Measurements from ENCODE around the gene NADK. TPM values are rescaled to one million over a fixed set of nuclear protein-coding genes. Genes with fewer than 3 reads are reported as not detected.

NADK gene
- total and polyA plus RNA-seq, 2 of the 13 experiments (the other 11 are each of a cell fraction or from before 2014, with no cell fraction given): 56.6 to 60.1 TPM

DNA sequence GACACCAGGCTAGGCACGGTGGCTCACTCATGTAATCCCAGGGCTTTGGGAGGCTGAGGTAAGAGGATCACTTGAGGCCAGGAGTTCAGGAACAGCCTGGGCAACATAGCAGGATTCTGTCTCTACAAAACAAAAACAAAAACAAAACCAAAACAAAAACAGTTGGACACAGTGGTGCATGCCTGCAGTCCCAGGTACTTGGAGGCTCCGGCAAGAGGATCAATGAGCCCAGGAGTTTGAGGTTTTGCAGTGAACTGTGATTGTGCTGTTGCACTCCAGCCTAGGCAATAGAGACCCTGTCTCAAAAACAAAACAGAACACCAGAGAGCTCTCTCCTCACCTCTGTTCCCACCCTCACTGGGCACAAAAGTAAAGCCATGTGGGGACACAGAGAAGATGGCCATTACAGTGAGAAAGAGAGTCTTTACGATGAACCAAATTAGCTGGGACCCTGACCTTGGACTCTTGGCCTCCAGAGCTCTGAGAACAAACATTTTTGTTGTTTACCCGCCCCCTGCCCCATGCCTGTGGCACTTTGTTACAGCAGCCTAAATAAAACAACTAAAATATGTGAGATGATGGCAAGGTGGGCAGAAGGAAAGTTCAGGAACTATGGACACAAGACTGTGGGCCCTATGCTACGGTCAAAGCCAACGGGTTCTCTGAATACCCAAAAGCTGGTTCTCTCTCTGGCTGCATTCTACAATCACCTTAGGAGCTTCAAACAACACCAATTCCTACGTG is 9.8 kb downstream of the NADK start (continued):
- TF ChIP-seq, protein P1, sequence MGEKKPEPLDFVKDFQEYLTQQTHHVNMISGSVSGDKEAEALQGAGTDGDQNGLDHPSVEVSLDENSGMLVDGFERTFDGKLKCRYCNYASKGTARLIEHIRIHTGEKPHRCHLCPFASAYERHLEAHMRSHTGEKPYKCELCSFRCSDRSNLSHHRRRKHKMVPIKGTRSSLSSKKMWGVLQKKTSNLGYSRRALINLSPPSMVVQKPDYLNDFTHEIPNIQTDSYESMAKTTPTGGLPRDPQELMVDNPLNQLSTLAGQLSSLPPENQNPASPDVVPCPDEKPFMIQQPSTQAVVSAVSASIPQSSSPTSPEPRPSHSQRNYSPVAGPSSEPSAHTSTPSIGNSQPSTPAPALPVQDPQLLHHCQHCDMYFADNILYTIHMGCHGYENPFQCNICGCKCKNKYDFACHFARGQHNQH (CRISPR knock-in tag; IDR thresholded peaks at IDR 0.05): peak; percentile 67; the same call in 1 of the 2 replicates
- TF ChIP-seq ZNF720 (CRISPR knock-in tag; IDR thresholded peaks at IDR 0.05): no peak
- TF ChIP-seq, protein P2, sequence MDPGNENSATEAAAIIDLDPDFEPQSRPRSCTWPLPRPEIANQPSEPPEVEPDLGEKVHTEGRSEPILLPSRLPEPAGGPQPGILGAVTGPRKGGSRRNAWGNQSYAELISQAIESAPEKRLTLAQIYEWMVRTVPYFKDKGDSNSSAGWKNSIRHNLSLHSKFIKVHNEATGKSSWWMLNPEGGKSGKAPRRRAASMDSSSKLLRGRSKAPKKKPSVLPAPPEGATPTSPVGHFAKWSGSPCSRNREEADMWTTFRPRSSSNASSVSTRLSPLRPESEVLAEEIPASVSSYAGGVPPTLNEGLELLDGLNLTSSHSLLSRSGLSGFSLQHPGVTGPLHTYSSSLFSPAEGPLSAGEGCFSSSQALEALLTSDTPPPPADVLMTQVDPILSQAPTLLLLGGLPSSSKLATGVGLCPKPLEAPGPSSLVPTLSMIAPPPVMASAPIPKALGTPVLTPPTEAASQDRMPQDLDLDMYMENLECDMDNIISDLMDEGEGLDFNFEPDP (CRISPR knock-in tag; conservative IDR thresholded peaks at IDR 0.05): no peak
- TF ChIP-seq JARID2 (CRISPR knock-in tag; IDR thresholded peaks at IDR 0.05; ENCODE audit: insufficient replicate concordance): no peak
- TF ChIP-seq BRCA1 (CRISPR knock-in tag; IDR thresholded peaks at IDR 0.05): no peak
- no peak for TF ChIP-seq HOXA7 (CRISPR knock-in tag; IDR thresholded peaks at IDR 0.05)
- no peak for TF ChIP-seq ATF7-NPFF (CRISPR knock-in tag; IDR thresholded peaks at IDR 0.05; ENCODE audit: low read depth)
- TF ChIP-seq ZBTB38 (CRISPR knock-in tag; IDR thresholded peaks at IDR 0.05): no peak
- no peak for TF ChIP-seq KDM4B (CRISPR knock-in tag; IDR thresholded peaks at IDR 0.05)
- TF ChIP-seq, protein P3, sequence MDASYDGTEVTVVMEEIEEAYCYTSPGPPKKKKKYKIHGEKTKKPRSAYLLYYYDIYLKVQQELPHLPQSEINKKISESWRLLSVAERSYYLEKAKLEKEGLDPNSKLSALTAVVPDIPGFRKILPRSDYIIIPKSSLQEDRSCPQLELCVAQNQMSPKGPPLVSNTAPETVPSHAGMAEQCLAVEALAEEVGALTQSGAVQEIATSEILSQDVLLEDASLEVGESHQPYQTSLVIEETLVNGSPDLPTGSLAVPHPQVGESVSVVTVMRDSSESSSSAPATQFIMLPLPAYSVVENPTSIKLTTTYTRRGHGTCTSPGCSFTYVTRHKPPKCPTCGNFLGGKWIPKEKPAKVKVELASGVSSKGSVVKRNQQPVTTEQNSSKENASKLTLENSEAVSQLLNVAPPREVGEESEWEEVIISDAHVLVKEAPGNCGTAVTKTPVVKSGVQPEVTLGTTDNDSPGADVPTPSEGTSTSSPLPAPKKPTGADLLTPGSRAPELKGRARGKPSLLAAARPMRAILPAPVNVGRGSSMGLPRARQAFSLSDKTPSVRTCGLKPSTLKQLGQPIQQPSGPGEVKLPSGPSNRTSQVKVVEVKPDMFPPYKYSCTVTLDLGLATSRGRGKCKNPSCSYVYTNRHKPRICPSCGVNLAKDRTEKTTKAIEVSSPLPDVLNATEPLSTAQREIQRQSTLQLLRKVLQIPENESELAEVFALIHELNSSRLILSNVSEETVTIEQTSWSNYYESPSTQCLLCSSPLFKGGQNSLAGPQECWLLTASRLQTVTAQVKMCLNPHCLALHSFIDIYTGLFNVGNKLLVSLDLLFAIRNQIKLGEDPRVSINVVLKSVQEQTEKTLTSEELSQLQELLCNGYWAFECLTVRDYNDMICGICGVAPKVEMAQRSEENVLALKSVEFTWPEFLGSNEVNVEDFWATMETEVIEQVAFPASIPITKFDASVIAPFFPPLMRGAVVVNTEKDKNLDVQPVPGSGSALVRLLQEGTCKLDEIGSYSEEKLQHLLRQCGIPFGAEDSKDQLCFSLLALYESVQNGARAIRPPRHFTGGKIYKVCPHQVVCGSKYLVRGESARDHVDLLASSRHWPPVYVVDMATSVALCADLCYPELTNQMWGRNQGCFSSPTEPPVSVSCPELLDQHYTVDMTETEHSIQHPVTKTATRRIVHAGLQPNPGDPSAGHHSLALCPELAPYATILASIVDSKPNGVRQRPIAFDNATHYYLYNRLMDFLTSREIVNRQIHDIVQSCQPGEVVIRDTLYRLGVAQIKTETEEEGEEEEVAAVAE (CRISPR knock-in tag; IDR thresholded peaks at IDR 0.05; ENCODE audit: borderline replicate concordance): 0 out of 2 replicates have a peak, but pooled peaks have one; percentile 52
- TF ChIP-seq NFYC (CRISPR knock-in tag; IDR thresholded peaks at IDR 0.05): no peak
- no peak for TF ChIP-seq ZNF619 (CRISPR knock-in tag; IDR thresholded peaks at IDR 0.05)
- TF ChIP-seq RBAK (CRISPR knock-in tag; IDR thresholded peaks at IDR 0.05): no peak
- TF ChIP-seq ZNF282 (IDR thresholded peaks at IDR 0.05; ENCODE audit: partially characterized antibody): no peak
- TF ChIP-seq ZNF234 (CRISPR knock-in tag; conservative IDR thresholded peaks at IDR 0.05): no peak
- no peak for TF ChIP-seq ZSCAN30 (CRISPR knock-in tag; IDR thresholded peaks at IDR 0.05)
- TF ChIP-seq, protein P4, sequence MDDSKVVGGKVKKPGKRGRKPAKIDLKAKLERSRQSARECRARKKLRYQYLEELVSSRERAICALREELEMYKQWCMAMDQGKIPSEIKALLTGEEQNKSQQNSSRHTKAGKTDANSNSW (CRISPR knock-in tag; IDR thresholded peaks at IDR 0.05; ENCODE audit: borderline replicate concordance): no peak
- no peak for TF ChIP-seq ZNF75D (CRISPR knock-in tag; IDR thresholded peaks at IDR 0.05; ENCODE audit: borderline replicate concordance)
- TF ChIP-seq, protein P5, sequence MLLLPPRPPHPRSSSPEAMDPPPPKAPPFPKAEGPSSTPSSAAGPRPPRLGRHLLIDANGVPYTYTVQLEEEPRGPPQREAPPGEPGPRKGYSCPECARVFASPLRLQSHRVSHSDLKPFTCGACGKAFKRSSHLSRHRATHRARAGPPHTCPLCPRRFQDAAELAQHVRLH (CRISPR knock-in tag; IDR thresholded peaks at IDR 0.05; ENCODE audit: borderline replicate concordance, low read depth): 0 out of 2 replicates have a peak, but pooled peaks have one; percentile 38

Measured in HepG2 (cell line).